GM10266 (cell line): ENCODE measurements around the gene KCND2.

Experiments
- DNase-seq: peaks from one replicate; pipeline ENCODE4 v3.0.0; 2012; ENCODE audit errors: extremely low spot score
- CTCF ChIP-seq: IDR thresholded peaks from 2 replicates; pipeline ENCODE4 v1.5.1; 2012; ENCODE audit warnings: mild to moderate bottlenecking, low read depth; ENCODE audit not compliant: control insufficient read depth, insufficient read depth; ENCODE audit errors: missing control alignments

KCND2 gene

GRCh38 chr7:120456699-120457098, 183.7 kb downstream of the KCND2 start:
- no peak for TF ChIP-seq CTCF
- DNase-seq: no peak

- DNase-seq: no peak
- TF ChIP-seq CTCF: no peak
Observed at GRCh38 chr7:120460949-120461348, 188.0 kb downstream of the KCND2 start.

- no peak for TF ChIP-seq CTCF
- DNase-seq: no peak
Observed at GRCh38 chr7:120462991-120463390, 190.0 kb downstream of the KCND2 start.

- DNase-seq: no peak
- TF ChIP-seq CTCF: no peak
Observed at GRCh38 chr7:120464104-120464503, 191.1 kb downstream of the KCND2 start.

GRCh38 chr7:120467676-120468075, 194.7 kb downstream of the KCND2 start:
- DNase-seq: no peak
- TF ChIP-seq CTCF: no peak

- TF ChIP-seq CTCF: no peak
- DNase-seq: no peak
Observed at GRCh38 chr7:120468611-120469010, 195.6 kb downstream of the KCND2 start.

- TF ChIP-seq CTCF: no peak
- DNase-seq: no peak
Observed at GRCh38 chr7:120472892-120473291, 199.9 kb downstream of the KCND2 start.

GRCh38 chr7:120473352-120473751, 200.4 kb downstream of the KCND2 start:
- no peak for DNase-seq

More at GRCh38 chr7:120473352-120473751, 200.4 kb downstream of the KCND2 start:
- no peak for TF ChIP-seq CTCF
